Measurements from ENCODE around the gene TGM6. TPM values are rescaled to one million over a fixed set of nuclear protein-coding genes. Genes with fewer than 3 reads are reported as not detected.
A peak's percentile ranks its signal among the peaks of the same experiment; 100 is the strongest.

The TGM6 gene
- total RNA-seq (not detected), polyA plus RNA-seq (not detected)

DNA sequence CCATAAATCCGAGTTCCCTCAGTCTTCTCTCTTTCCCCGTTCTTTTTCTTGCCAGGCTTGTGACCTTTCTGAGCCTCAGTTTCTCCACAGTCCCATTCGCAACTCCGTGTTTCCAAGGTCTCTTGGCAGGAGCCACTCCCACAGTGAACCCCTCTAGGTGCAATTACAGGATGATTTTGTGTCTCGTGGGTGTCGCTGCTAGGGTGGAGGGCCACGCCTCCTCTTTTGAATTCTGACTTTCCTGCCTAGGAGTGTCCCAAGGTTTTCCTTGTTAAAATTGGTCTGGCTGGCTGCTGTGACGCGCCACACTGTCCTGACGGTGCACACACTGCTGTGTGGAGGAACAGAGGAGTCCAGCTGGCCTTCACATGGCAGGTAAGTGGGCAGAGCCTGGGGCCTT lies at the start of gene TGM6:
Gene TGM6, plus strand, starts transcription at position 301 of the 400 bp plus-strand sequence. Its CDS starts 68 bp downstream, at position 369.
- Histone ChIP-seq H3K36me3 (ENCODE audit: control insufficient read depth, insufficient read depth, low read length) (no peaks in the 10 kb centered on the region), H3K9me3 (ENCODE audit: control insufficient read depth in 2 of 2, low read length in 2 of 2) (no peaks in the 10 kb centered on the region), H3K27ac (ENCODE audit: insufficient read depth, low read length, poor library complexity, severe bottlenecking) (no peak within 1 kb of the TSS), H3K4me3 (ENCODE audit: low read depth, low read length) (no peak within 1 kb of the TSS), H3K27me3 (ENCODE audit: control insufficient read depth, insufficient read depth, low read length) (no peaks in the 10 kb centered on the region), H3K4me1 (ENCODE audit: control insufficient read depth, insufficient read depth, low read length, poor library complexity, severe bottlenecking) (peaks cover 13% of the 10 kb centered on the region)
- H3K4me3 Mint-ChIP-seq = peak within 1 kb of the TSS in 1 of 4 donors; percentile 20
- DNase-seq = no peak
- H3K9me3 Mint-ChIP-seq = peaks cover 0 to 4% (median 0%) of the 10 kb centered on the region in 7 donors
- H3K4me1 Mint-ChIP-seq = peaks cover 0 to 20% (median 7%) of the 10 kb centered on the region in 4 donors
- no peaks in the 10 kb centered on the region for H3K27me3 Mint-ChIP-seq
- H3K27ac Mint-ChIP-seq = no peak within 1 kb of the TSS
- ATAC-seq (ENCODE audit: low read depth in 2 of 2) = no peak
- H3K36me3 Mint-ChIP-seq = no peaks in the 10 kb centered on the region

DNA sequence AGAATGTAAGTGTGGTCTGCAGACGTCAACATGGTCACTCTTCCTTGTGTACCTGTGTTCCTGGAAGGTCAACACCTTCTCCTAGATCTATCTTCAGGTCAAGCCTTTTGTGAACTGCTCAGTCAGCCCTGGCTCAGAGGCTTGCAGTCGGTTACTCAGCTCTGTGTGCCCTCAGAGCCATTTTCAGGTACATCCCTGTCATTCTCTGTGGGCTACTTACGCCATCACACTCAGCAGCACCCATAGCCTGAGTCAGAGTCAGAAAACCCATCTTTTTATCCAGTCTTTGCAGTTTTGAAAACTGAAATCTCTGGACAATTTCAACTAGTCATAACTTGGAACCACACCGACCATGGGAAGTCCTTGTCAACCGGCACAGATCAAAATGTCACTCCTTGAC lies 49.6 kb upstream of the TGM6 start:
- Histone ChIP-seq H3K36me3 (ENCODE audit: control insufficient read depth, insufficient read depth, low read length) (no peaks in the 10 kb centered on the region), H3K4me1 (ENCODE audit: control insufficient read depth, insufficient read depth, low read length, poor library complexity, severe bottlenecking) (no peaks in the 10 kb centered on the region), H3K9me3 (ENCODE audit: control insufficient read depth in 2 of 2, low read length in 2 of 2) (no peaks in the 10 kb centered on the region), H3K27ac (ENCODE audit: insufficient read depth, low read length, poor library complexity, severe bottlenecking) (no peak overlapping the region), H3K27me3 (ENCODE audit: control insufficient read depth, insufficient read depth, low read length) (no peaks in the 10 kb centered on the region), H3K4me3 (ENCODE audit: low read depth, low read length) (no peak overlapping the region)
- no peak overlapping the region for H3K27ac Mint-ChIP-seq
- no peaks in the 10 kb centered on the region for H3K36me3 Mint-ChIP-seq
- DNase-seq = no peak
- H3K9me3 Mint-ChIP-seq = no peaks in the 10 kb centered on the region
- H3K27me3 Mint-ChIP-seq = peaks cover 5% of the 10 kb centered on the region
- no peaks in the 10 kb centered on the region for H3K4me1 Mint-ChIP-seq
- no peak for ATAC-seq (ENCODE audit: low read depth in 2 of 2)
- H3K4me3 Mint-ChIP-seq = no peak overlapping the region

- no peak overlapping the region for H3K4me3 ChIP-seq (ENCODE audit: low read depth, low read length)
- H3K36me3 ChIP-seq (ENCODE audit: control insufficient read depth, insufficient read depth, low read length) = no peaks in the 10 kb centered on the region
- H3K4me1 ChIP-seq (ENCODE audit: control insufficient read depth, insufficient read depth, low read length, poor library complexity, severe bottlenecking) = no peaks in the 10 kb centered on the region
- DNase-seq (no peak), ATAC-seq (ENCODE audit: low read depth in 2 of 2) (no peak)
- no peaks in the 10 kb centered on the region for H3K36me3 Mint-ChIP-seq
- H3K4me3 Mint-ChIP-seq = no peak overlapping the region
- no peaks in the 10 kb centered on the region for H3K27me3 ChIP-seq (ENCODE audit: control insufficient read depth, insufficient read depth, low read length)
- H3K27ac ChIP-seq (ENCODE audit: insufficient read depth, low read length, poor library complexity, severe bottlenecking) = no peak overlapping the region
- H3K9me3 Mint-ChIP-seq = no peaks in the 10 kb centered on the region
- H3K9me3 ChIP-seq (ENCODE audit: control insufficient read depth in 2 of 2, low read length in 2 of 2) = no peaks in the 10 kb centered on the region
- no peaks in the 10 kb centered on the region for H3K27me3 Mint-ChIP-seq
- H3K4me1 Mint-ChIP-seq = no peaks in the 10 kb centered on the region
- H3K27ac Mint-ChIP-seq = no peak overlapping the region
Measured at GRCh38 chr20:2331901-2332565, 48.7 kb upstream of the TGM6 start.

DNA sequence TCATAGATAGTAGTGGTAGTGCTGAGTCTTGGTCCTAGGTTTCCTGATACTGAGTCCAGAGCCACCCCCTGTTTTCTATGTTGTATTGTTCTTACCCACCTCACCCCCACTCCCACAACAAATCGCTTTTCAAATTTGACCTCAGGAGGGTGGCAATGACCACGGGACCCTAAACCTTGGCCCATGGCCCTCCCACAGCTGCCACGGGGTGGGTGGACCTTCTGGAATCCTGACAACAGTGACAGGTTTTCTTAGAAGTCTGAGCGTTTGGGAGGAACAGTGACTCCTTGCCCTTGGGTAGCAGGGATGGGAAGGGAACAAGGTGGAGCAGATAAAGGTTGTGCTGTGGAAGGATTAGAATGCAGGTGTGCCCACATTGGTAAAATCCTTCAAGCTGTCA lies 48.0 kb upstream of the TGM6 start:
- H3K27ac Mint-ChIP-seq = no peak overlapping the region
- H3K27me3 Mint-ChIP-seq = no peaks in the 10 kb centered on the region
- DNase-seq = no peak

DNA sequence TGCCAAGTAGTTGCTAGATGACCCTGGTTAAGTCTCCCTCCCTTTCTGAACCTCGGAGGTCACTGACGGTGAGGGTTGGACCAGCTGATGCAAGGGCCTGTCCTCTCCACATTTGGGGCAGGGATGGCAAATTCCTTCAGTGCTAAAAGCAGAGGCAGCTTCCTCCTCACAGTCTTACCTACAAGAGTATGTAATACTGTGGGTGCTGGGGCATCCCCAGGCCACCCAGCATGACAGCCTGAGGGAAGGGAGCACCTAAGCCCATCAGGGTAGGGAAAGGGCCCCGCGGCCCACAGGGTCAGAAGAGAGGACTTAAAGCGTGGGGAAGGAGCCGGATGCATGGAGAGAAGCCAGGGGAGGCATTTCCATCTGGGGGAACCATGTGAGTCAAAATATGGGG lies 46.9 kb upstream of the TGM6 start:
- no peak overlapping the region for H3K4me3 Mint-ChIP-seq
- H3K4me1 Mint-ChIP-seq = no peaks in the 10 kb centered on the region
- ATAC-seq (ENCODE audit: low read depth in 2 of 2) (no peak), DNase-seq (no peak)
- no peak overlapping the region for H3K27ac ChIP-seq (ENCODE audit: insufficient read depth, low read length, poor library complexity, severe bottlenecking)
- no peaks in the 10 kb centered on the region for H3K36me3 ChIP-seq (ENCODE audit: control insufficient read depth, insufficient read depth, low read length)
- H3K27me3 Mint-ChIP-seq = peaks cover 5% of the 10 kb centered on the region
- no peak overlapping the region for H3K4me3 ChIP-seq (ENCODE audit: low read depth, low read length)
- H3K36me3 Mint-ChIP-seq = no peaks in the 10 kb centered on the region
- H3K4me1 ChIP-seq (ENCODE audit: control insufficient read depth, insufficient read depth, low read length, poor library complexity, severe bottlenecking) = no peaks in the 10 kb centered on the region
- no peaks in the 10 kb centered on the region for H3K27me3 ChIP-seq (ENCODE audit: control insufficient read depth, insufficient read depth, low read length)
- H3K9me3 Mint-ChIP-seq = no peaks in the 10 kb centered on the region
- no peaks in the 10 kb centered on the region for H3K9me3 ChIP-seq (ENCODE audit: control insufficient read depth in 2 of 2, low read length in 2 of 2)
- no peak overlapping the region for H3K27ac Mint-ChIP-seq

More for the DNA sequence above, 48.0 kb upstream of the TGM6 start:
- Histone ChIP-seq H3K27me3 (ENCODE audit: control insufficient read depth, insufficient read depth, low read length) (no peaks in the 10 kb centered on the region), H3K36me3 (ENCODE audit: control insufficient read depth, insufficient read depth, low read length) (no peaks in the 10 kb centered on the region), H3K9me3 (ENCODE audit: control insufficient read depth in 2 of 2, low read length in 2 of 2) (no peaks in the 10 kb centered on the region), H3K4me3 (ENCODE audit: low read depth, low read length) (no peak overlapping the region), H3K27ac (ENCODE audit: insufficient read depth, low read length, poor library complexity, severe bottlenecking) (no peak overlapping the region), H3K4me1 (ENCODE audit: control insufficient read depth, insufficient read depth, low read length, poor library complexity, severe bottlenecking) (no peaks in the 10 kb centered on the region)
- H3K4me3 Mint-ChIP-seq = no peak overlapping the region
- no peaks in the 10 kb centered on the region for H3K9me3 Mint-ChIP-seq
- H3K36me3 Mint-ChIP-seq = no peaks in the 10 kb centered on the region
- H3K4me1 Mint-ChIP-seq = no peaks in the 10 kb centered on the region
- no peak for ATAC-seq (ENCODE audit: low read depth in 2 of 2)

DNA sequence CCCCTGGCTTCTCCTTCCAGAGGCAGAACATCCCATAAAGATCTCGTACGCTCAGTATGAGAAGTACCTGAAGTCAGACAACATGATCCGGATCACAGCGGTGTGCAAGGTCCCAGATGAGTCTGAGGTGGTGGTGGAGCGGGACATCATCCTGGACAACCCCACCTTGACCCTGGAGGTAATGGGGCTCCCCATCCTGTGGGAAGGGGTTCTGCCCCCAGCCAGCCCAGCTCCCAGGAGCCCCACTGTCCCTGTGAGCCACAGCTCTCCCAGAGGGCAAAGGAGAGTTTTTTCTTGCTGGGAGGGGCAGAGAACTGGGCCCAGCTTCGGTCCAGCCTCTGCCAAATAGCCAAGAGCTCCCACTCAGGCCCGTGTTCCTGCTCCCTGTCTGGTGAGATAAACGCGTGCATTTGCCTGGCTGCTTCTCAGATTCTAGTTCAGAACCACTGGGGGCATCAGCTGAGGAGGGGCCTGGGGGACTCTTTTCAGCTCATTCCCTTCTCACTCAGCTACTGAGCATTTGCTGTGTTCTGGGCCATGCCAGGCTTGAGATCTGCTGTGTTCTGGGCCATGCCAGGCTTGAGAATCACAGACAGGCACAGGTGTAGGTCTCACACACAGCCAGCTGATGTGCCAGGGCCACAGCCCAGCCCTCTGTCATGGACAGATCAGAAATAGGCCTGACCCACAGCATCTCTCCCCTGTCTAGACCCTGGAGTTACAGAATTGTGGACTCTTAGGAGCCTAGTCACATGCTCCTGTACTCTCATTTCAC lies 45.4 kb upstream of the TGM6 start:
- Histone ChIP-seq H3K36me3 (ENCODE audit: control insufficient read depth, insufficient read depth, low read length) (no peaks in the 10 kb centered on the region), H3K4me1 (ENCODE audit: control insufficient read depth, insufficient read depth, low read length, poor library complexity, severe bottlenecking) (no peaks in the 10 kb centered on the region), H3K27me3 (ENCODE audit: control insufficient read depth, insufficient read depth, low read length) (no peaks in the 10 kb centered on the region), H3K9me3 (ENCODE audit: control insufficient read depth in 2 of 2, low read length in 2 of 2) (no peaks in the 10 kb centered on the region), H3K27ac (ENCODE audit: insufficient read depth, low read length, poor library complexity, severe bottlenecking) (no peak overlapping the region), H3K4me3 (ENCODE audit: low read depth, low read length) (no peak overlapping the region)
- ATAC-seq (ENCODE audit: low read depth in 2 of 2) = no peak
- Mint-ChIP-seq H3K4me1 (no peaks in the 10 kb centered on the region), H3K27me3 (peaks cover 7% of the 10 kb centered on the region), H3K9me3 (no peaks in the 10 kb centered on the region), H3K27ac (no peak overlapping the region), H3K4me3 (no peak overlapping the region), H3K36me3 (no peaks in the 10 kb centered on the region)
- no peak for DNase-seq

GRCh38 chr20:2336471-2336870 lies 44.2 kb upstream of the TGM6 start:
- Histone ChIP-seq H3K27ac (ENCODE audit: insufficient read depth, low read length, poor library complexity, severe bottlenecking) (no peak overlapping the region), H3K27me3 (ENCODE audit: control insufficient read depth, insufficient read depth, low read length) (no peaks in the 10 kb centered on the region), H3K4me3 (ENCODE audit: low read depth, low read length) (no peak overlapping the region), H3K9me3 (ENCODE audit: control insufficient read depth in 2 of 2, low read length in 2 of 2) (no peaks in the 10 kb centered on the region), H3K36me3 (ENCODE audit: control insufficient read depth, insufficient read depth, low read length) (no peaks in the 10 kb centered on the region), H3K4me1 (ENCODE audit: control insufficient read depth, insufficient read depth, low read length, poor library complexity, severe bottlenecking) (no peaks in the 10 kb centered on the region)
- no peaks in the 10 kb centered on the region for H3K9me3 Mint-ChIP-seq
- no peak for ATAC-seq (ENCODE audit: low read depth in 2 of 2)
- peaks cover 7% of the 10 kb centered on the region for H3K27me3 Mint-ChIP-seq
- H3K36me3 Mint-ChIP-seq = no peaks in the 10 kb centered on the region
- no peaks in the 10 kb centered on the region for H3K4me1 Mint-ChIP-seq
- no peak for DNase-seq
- H3K27ac Mint-ChIP-seq = no peak overlapping the region
- H3K4me3 Mint-ChIP-seq = no peak overlapping the region

GRCh38 chr20:2337142-2337541 lies 43.6 kb upstream of the TGM6 start:
- ATAC-seq (ENCODE audit: low read depth in 2 of 2) (no peak), DNase-seq (no peak)
- Histone ChIP-seq H3K27ac (ENCODE audit: insufficient read depth, low read length, poor library complexity, severe bottlenecking) (no peak overlapping the region), H3K36me3 (ENCODE audit: control insufficient read depth, insufficient read depth, low read length) (no peaks in the 10 kb centered on the region), H3K9me3 (ENCODE audit: control insufficient read depth in 2 of 2, low read length in 2 of 2) (no peaks in the 10 kb centered on the region), H3K4me1 (ENCODE audit: control insufficient read depth, insufficient read depth, low read length, poor library complexity, severe bottlenecking) (no peaks in the 10 kb centered on the region), H3K4me3 (ENCODE audit: low read depth, low read length) (no peak overlapping the region), H3K27me3 (ENCODE audit: control insufficient read depth, insufficient read depth, low read length) (no peaks in the 10 kb centered on the region)
- Mint-ChIP-seq H3K27ac (no peak overlapping the region), H3K4me3 (no peak overlapping the region), H3K9me3 (no peaks in the 10 kb centered on the region), H3K4me1 (no peaks in the 10 kb centered on the region), H3K27me3 (peaks cover 7% of the 10 kb centered on the region), H3K36me3 (no peaks in the 10 kb centered on the region)

Measured in CD4-positive, CD25-positive, alpha-beta regulatory T cell (primary cell).